ENCODE data around the gene SMOC1.

Gene SMOC1

GRCh38 chr14:69879175-69880043, at the start of gene SMOC1:
Gene SMOC1 (plus strand): TSS chr14:69879416. CDS start chr14:69879679, 263 bp downstream.
- DNase-seq = peak; percentile 73

GRCh38 chr14:69838881-69839416, 40.3 kb upstream of the SMOC1 start:
- DNase-seq = no peak

DNA sequence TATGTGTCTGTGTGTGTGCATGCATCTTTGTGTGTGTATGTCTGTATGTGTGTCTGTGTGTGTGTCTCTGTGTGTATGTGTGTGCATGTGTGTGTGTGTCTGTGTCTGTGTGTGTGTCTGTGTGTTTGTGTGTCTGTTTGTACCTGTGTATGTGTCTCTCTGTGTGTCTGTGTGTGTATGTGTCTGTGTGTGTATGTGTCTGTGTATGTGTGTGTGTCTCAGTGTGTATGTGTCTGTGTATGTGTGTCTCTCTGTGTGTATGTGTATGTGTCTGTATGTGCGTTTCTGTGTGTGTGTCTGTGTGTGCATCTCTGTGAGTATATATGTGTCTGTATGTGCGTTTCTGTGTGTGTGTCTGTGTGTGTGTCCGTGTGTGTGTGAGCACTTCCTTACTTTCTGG, 39.6 kb upstream of the SMOC1 start:
- DNase-seq = no peak

GRCh38 chr14:69841656-69842055, 37.6 kb upstream of the SMOC1 start:
- no peak for DNase-seq

DNA sequence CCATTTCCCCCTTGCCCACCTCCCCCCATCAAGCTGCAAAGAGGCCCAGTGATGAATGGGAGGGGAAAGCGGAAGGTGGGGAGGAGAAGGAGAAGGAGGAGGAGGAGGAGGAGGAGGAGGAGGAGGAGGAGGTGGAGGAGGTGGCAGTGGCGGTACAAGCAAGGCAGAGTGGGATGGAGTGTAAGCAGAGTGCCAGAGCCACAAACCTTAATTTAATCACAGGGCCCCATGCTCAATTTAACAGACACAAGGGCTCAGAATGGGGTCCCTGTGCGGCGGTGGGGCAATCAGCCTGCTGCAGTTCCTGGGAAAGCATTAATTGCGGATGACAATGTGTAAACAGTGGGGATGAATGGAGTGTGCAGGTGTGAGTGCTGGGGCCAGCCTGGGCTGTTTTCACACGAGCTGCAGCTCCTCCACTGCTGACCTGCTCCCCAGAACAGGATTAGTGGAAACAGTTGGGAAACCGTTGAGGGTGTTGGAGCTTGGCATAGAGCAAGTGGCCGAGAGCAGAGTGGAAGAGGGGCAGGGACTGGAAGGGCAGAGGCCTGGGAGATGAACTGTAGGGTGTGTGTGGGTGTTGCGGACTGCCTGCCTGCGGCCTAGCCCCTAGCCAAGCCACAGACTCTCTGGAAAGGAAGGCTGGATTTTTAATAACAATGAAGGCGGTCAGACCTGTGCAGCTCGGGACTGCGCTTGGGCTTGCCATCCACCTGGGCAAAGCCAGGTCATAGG, 36.4 kb upstream of the SMOC1 start:
- DNase-seq = peak; percentile 29

DNA sequence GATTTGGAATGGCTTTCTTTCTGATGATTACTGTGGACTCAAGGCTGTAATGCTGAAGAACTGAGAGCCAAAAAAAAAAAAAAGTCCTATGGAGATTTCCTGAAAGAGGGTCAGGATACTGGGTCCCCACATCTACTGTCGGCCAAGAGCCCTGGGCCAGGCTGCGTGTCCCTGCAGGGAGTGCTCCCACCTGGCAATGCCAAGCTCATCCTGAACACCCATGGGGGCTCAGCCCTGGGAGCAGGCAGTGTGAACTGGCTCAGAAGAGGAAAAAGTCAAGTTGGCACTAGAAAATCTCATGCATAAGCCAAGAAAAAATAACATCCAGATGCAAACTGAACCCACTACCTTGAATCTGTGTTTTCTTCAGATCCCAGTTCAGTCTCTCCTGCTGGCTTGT, 35.0 kb upstream of the SMOC1 start:
- DNase-seq = no peak

DNA sequence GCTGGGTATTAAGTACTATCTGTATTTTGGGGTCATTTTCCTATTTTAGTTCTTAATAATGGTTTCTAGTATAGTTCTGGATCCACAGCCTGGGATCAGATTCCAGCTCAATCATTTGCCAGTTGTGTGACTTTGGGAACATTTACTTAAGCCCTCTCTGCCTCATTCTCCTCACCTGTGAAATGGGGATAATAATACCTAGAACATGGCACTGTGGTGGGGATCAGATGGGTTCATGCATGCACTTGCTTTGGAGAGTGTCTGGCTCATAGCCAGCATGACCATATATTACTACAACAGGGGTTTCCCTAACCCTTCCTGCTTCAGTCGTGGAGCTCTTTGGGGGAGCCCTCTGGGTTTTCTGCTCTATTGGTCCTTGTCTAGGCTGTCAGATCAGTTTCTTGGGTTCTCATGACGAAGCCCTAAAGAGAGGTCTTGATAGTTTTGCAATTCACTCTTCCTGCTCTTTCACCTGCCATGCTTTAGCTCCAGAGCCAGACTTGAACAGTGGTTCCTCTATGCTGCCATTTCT, 34.1 kb upstream of the SMOC1 start:
- no peak for DNase-seq

DNA sequence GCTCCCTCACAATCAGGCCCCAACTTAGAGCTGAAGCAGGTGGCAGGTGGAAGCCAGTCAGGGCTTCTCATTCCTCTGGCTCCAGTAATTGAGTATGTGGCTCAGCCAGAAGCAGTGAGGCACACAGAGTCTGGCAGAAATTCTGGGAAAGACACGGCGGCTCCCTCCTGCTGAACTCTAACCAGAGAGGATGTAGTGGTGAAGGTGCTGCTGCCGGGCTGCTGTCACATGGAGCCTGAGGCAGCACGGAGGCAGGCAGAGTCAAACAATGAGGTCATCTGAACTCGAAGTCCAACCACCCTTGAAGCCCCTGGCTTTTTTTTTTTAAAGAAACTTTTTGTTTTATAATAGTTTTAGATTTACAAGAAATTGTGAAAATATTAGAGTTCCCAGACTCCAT, 33.4 kb upstream of the SMOC1 start:
- DNase-seq = no peak

DNA sequence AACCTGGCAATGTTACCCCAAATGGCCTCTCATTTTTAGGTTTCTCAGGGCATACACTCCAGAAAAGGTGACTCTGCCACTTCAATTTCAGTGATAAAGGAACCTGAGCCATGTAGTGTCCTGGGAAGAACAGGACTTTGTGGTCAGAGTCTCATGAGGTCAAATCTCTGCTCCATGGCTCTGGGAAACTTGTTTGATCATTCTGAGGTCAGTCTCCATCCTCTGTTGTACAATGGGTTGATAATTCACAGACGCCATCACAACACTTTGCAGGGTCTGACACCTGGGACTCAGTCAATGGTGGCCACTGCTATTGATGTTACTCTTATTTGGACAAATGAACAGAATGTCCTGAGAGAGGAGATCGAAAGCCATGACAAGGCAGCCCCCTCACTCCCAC, 31.1 kb upstream of the SMOC1 start:
- DNase-seq = no peak

DNA sequence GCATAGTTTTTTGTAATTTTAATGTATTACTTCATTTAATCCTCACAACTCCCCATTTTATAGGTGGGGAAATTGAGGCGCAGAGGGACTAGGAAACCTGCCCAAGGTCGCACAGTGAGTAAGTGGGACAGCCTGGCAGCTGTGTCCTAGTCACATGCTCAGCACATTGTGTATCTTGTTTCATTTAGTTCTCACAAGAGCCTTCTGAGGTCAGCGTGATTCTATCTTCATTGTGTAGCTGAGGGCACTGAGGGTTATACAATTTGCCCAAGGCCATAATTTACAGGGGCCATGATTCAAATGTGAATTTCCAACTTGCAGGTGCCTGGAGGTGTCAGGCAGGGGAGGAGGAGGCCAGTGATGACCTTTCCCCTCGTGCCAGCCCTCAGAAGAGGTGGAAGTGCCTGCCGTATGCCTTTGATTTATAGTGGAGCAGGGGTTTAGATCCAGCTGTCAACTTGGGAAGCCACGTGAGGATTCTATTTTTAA, 30.3 kb upstream of the SMOC1 start:
- no peak for DNase-seq

DNA sequence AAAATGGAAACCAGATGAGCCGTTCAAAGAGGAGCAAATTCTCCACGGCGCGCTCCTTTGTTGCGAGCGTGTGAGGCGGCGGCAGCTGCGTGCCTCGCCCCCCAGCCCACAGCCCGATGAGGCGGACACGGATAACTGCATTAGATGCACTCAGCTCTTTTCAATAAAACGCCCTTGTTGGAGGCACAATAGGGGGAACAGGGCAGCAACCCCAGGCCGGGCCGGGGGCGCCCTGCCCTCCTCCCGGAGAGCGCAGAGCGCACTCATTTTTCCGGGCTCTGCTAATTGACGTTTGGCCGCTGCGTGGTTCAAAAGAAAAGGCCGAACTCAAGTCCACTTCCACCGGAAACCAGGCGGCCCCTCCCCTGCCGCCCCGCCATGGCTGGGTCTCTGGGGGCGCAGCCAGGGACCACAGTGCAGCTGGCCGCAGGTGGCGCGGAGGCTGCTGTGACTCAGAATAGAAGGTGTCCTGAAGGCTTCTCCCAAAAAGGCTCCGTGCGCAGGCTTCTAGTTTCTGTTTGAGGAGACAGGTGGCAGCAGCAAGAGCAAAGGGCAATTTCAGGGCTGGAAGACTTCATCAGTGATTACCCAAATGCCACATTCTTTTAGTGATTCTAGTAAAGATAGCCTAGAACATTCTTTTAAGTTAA, 29.0 kb upstream of the SMOC1 start:
- no peak for DNase-seq

DNA sequence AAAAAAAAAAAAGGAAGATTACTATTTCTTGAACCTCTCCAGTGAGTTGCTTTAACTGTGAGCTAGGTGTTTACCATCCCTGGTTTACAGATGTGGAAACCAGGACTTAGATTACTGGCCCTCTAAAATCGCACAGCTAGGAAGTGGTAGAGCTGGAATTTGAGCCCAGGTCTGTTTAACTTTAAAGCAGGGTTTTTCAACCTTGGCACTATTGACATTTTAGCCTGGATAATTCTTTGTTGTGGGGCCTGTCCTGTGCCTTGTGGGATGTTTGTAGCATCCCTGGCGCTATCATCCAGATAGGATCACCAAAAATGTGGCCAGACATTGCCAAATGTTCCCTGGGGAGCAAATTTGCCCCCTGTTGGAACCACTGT, 28.5 kb upstream of the SMOC1 start:
- DNase-seq = no peak

DNA sequence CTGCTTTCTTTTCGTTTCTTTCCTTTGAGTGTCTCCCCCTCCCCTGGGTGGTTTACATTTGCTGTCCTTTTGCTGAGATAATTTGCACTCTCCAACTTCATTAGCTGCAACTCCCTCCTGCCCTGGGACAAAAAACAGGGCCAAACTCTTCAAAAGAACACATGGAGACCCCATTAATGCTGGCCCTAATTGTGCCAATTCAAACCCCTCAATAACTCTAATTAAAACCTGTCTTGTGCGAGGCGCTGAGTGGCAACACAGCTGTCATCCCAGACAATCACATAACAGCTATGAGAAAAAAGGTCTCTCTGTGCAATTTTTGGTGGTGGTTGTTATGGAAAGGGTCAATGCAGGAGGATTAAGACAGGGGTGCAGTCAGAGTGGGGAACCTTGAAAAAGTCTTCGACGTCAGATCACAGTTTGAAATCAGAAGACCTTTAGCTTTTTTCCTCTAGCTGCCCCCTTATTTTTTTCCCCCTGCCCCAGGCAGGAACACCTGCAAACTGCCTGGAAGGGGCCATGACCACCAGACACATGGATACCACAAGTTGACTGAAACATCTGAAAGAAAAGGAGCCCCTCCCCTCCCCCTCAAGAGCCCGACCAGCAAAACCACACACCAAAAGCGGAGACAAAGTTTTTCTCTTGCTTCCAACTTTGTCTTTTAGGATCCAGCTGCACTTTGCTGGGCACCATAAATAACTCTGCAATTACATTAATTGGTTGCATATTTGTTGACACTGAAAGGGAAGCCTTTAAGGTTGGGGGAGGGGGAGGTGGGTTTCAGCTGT, 26.5 kb upstream of the SMOC1 start:
- DNase-seq = no peak

DNA sequence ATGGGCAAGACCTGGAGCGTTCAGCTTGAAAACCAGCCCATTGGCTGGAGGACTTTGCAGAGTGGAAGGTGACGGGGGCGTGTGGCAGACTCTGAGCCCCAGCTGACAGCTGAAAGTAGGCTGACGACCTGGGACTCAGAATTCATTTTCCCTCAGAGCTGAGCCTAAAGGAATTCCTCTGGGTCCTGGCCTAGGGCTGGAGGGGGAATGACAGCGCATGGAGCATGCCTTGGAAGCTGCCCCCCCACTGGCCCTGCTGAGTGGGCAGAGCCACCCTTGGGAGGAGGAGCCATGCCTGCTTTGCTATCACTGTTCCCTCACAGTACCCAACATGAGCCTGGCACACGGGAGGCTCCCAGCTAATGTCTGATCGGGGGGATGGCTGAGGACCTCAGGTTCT, 25.4 kb upstream of the SMOC1 start:
- DNase-seq = no peak

- DNase-seq = no peak
Observed at GRCh38 chr14:69854598-69854997, 24.6 kb upstream of the SMOC1 start.

DNA sequence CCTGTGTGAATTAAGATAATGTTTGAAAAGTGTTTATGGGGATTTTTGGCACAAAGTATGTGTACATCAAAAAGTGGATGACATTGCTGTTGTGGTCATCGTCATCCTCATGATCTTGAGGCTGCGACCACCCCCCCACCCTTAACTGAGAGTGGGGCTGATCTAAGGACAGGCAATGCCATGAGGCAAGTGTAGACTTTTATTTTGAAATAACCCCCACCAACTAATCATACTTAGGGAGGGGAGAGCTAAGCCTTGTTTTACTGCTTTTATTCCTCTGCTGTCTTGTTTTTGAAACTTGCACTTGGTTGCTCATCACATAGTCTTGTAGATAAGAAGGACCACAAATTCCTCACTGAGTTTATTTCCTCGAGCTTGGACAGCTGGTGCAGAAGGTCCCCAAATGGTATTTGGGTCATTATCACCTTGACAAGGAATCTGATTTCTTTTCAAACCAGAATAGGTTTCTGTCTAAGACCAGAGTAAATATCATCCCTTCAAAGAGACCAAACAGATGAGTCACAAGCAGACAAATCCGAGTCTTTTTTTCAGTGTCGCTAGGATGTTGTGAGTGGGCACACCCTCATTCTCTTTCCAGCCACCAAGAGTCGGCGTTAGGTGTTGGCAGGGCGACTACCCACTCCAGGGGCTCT, 23.9 kb upstream of the SMOC1 start:
- DNase-seq = no peak

DNA sequence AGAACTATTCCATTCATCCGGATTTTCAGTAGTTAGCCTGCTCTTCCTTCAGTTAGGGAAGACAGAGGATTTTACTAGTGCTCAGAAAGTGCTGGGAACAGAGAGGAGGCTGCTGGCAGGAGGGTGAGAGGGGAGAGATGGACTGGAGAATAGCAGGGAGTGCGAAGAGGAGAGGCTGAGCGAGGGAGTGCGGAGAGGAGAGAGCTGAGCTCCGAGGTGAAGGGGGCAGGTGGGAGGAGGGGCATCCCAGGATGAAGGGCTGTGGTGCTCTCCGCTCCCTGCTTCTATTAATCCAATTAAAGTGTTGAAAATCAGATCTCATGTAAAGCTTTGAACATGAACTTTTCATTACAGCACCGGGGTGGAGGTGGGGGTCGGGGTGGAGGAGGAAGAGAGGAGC, 20.4 kb upstream of the SMOC1 start:
- no peak for DNase-seq

- no peak for DNase-seq
Observed at GRCh38 chr14:69859591-69859990, 19.6 kb upstream of the SMOC1 start.

DNA sequence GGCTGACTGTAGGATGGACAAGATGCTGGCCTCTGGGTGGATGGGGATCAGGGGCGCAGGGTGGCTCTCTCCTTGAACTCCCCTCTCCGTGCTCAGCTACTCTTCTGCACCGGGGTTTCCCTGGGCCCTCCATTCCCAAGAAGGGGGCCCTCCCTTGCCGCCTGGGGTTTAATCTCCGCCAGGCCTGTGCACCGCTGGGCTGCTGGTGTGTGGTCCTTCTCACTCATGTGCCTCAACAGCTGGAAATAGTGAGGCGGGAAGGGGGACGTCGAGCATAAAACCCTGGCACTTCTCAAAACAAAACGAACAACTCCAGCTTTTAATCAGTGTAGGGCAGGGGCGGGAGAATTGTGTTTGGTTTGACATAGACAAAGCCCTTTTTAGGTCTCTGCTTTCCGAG, 19.0 kb upstream of the SMOC1 start:
- DNase-seq = no peak

DNA sequence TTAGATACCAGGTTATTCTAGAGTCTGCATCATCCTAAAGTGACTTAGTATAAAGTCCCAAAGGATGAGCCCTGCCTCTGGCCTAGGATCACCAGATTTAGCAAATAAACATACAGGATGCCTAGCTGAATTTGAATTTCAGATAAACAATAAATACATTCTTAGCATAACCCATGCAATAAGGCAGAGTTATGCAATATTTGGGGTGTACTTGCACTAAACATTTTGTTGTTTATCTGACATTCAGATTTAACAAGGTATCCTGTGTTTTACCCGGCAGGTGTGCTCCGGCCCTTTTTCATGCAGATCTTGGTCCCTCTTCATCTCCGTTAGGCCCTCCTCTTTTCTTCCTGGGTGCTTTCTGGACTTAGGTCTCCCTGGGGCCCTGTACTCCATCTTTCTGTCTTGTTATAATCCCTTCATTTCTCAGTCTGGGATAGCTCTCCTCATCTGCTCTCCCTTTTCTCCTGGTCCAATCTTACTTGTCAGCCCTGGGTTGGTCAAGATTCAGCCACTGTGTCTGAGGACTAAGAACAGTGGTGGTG, 18.1 kb upstream of the SMOC1 start:
- no peak for DNase-seq

- DNase-seq = no peak
Observed at GRCh38 chr14:69863083-69863482, 16.1 kb upstream of the SMOC1 start.

Data from NCI-H510A (cell line).